Colon (tissue), 2 donors: ENCODE measurements around the gene AP2B1.

ENCODE experiments used
- FAIRE-seq: peaks from 2 replicates; lab custom pipeline; 2012; peaks lifted over from hg19 to GRCh38; lab: Jason Lieb, UNC
- donor health status: control.
- donor health status: control.

The AP2B1 gene

GRCh38 chr17:35773679-35774425 lies 186.7 kb downstream of the AP2B1 start:
- FAIRE-seq, result no peak

- FAIRE-seq, result no peak
These were observed 187.4 kb downstream of the AP2B1 start for GRCh38 chr17:35774499-35774898.

- no peak for FAIRE-seq
These were observed 187.9 kb downstream of the AP2B1 start for GRCh38 chr17:35775039-35775438.

- no peak for FAIRE-seq
These were observed 188.5 kb downstream of the AP2B1 start for GRCh38 chr17:35775583-35775982.
